ENCODE results near the gene FBXL12. TPM values are rescaled to one million over a fixed set of nuclear protein-coding genes. Genes with fewer than 3 reads are reported as not detected.
"Not testable (repeated sequence)": the region's sequence is repeated elsewhere in the genome, so short reads cannot be mapped to it uniquely, and the experiment has no call there.

Gene FBXL12
- total RNA-seq, 1 donor from 2014 or later = 24.9 TPM

GRCh38 chr19:9842834-9843625 is 24.2 kb upstream of the FBXL12 start:
- intact Hi-C loops (cut with DNase I) = no loop called here
- no peak for ATAC-seq
- DNase-seq (ENCODE audit: low spot score) = no peak

DNA sequence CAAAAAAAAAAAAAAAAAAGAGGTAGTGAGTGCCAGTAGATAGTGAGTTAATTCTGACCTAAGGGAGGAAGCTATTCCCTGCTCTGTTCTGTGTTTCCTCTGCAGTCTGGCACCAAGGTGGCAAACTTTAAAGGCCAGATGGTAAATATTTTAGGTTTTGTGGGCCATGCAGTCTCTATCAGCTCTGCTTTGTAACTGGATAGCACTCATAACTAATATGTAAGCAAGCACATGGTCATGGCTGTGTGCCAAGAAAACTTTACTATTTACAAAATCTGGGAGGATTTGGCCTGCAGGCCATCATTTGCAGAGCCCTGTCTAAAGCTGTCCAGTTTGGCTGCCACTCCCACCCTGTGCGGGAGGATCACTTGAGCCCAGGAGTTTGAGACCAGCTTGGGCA is 20.5 kb upstream of the FBXL12 start:
- intact Hi-C loops (cut with DNase I) = no loop called here
- ATAC-seq (no peak), DNase-seq (ENCODE audit: low spot score) (no peak)

GRCh38 chr19:9838324-9838723 is 19.4 kb upstream of the FBXL12 start:
- intact Hi-C loops (cut with DNase I) = no loop called here
- DNase-seq (ENCODE audit: low spot score) = no peak
- no peak for ATAC-seq

- ATAC-seq (no peak), DNase-seq (ENCODE audit: low spot score) (no peak)
- intact Hi-C loops (cut with DNase I) = no loop called here
Observed at GRCh38 chr19:9836021-9836420, 17.1 kb upstream of the FBXL12 start.

DNA sequence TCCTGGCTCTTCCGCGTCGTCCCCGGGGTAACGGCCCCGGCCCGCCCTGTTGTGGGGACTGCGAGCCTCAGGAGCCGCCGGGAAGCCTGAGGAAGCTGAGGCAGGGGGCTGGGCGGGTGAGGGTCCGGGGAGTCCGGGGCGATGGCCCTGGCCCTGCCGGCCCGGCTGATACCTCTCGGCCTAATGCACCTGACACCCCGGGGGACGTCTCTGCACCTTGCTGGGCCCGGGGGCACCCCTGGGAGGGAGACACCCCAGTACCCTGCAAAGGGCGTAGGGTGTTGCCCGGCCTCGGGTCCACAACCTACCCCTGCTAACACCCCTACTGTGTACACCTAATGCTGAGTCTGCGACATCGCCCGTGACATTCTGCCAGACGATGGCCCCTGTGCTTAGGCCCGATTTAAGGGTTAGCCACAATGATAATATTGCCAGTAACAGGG is 16.6 kb upstream of the FBXL12 start:
- intact Hi-C loops (cut with DNase I) = no loop called here
- DNase-seq (ENCODE audit: low spot score) (no peak), ATAC-seq (no peak)

DNA sequence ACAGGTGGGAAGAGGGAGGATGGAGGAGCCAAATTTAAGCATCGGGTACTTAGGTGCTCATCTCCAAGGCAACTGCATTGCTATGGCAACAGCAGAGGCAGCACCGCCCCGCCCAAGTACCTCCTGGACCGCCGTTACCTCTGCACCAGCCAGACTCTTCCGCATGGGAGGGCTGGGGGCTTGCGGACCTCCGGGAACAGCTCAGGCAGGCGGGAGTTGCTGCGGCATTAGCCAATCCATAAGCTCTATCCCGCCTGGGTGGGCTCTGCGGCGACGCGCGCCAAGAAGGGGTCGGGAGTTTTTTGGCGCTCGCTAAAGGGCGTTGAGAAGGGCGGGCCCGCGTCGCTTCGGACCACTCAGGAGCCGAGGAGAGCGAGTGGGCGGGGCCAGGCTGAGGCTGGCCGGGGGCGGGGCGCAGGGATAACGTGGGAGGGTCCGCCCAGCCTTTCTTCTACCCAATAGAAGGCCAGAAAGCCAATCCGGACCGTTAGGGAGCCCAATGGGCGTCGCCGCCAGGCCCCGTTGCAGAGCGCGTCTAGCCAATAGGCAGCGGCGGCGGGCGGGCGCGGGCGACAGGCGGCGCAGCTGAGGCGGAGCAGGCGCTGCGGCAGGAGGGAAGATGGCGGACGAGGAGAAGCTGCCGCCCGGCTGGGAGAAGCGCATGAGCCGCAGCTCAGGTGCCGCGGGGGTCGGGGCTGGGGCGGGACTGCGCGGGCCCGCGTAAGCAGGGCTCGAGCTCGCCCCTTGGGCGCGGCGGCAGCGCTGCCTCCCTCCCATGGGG is 16.0 kb upstream of the FBXL12 start, which contains the start of gene PIN1:
PIN1 (plus strand) TSS at position 593 of the 781 bp plus-strand sequence; CDS start at position 620, 27 bp downstream.
- peak; percentile 99 for DNase-seq (ENCODE audit: low spot score)
- peak; percentile 100 for ATAC-seq
- intact Hi-C loops (cut with DNase I) = no loop called here

DNA sequence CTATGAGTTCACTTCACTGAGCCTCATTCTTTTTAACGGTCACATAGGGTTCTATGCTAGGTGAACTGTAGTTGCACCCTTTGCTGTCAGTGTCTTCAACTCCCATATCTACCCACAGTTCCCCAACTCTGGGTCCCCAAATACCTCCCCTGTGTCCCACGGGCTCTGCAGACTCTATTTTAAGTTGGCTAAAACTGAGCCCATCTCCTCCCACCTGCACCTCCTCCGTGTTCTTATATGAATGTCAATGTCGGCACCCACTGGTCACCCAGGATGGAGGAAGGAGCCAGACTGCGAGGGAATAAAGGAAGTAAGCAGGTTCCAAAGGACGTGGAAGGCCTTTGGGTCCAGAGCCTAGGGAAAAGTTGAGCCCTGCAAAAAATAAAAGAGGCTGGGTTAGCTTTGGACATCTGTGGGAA is 15.4 kb upstream of the FBXL12 start:
- intact Hi-C loops (cut with DNase I) = no loop called here
- ATAC-seq (no peak), DNase-seq (ENCODE audit: low spot score) (no peak)

- ATAC-seq = no peak
- no peak for DNase-seq (ENCODE audit: low spot score)
- intact Hi-C loops (cut with DNase I) = no loop called here
Observed at GRCh38 chr19:9828551-9829063, 9.7 kb upstream of the FBXL12 start.

GRCh38 chr19:9827289-9828238 is 8.7 kb upstream of the FBXL12 start, which contains the start of gene UBL5:
Gene UBL5, plus strand, starts transcription at chr19:9827918. Its CDS starts 420 bp downstream, at chr19:9828338.
- intact Hi-C loops (cut with DNase I) = no loop called here
- DNase-seq (ENCODE audit: low spot score) = peak; percentile 92
- ATAC-seq = peak; percentile 98

DNA sequence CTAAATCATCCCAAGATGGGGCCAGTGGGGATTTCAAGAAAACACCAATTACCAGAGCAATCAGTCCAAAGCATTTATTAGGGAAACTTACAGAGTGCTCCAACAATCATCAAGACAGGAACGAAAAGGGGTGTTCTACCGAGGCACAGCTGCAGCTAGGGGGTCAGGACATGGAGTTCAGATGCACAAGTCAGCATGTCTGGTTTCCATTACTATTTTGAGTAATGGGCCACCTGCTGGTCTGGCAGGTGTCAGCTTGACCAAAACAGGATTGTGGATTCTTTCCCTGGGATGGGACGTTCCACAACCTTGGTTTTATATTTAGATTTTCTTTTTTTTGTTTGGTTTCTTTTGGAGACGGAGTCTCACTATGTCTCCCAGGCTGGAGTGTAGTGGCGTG is 4.9 kb upstream of the FBXL12 start:
- intact Hi-C loops (cut with DNase I) = no loop called here
- ATAC-seq (no peak), DNase-seq (ENCODE audit: low spot score) (no peak)

- ATAC-seq; DNase-seq (ENCODE audit: low spot score): not testable (repeated sequence)
Observed at GRCh38 chr19:9820034-9820433, 1.2 kb upstream of the FBXL12 start.

DNA sequence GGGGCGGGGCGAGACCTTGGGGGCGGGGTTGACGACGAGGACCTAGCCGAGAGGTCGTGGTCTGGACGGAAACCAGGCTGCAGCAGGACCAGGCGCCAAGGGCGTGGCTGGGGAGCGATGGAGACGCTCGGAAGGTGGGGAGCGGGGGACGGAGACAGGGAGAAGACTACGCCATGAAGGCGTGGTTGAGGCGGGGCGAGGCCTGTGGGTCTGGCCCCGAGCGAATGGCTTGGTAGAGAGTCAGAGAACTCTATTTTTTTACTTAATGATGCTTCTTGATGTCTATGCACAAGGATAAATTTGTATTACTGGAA is 674 bp upstream of the FBXL12 start:
- no peak for ATAC-seq
- intact Hi-C loops (cut with DNase I) = no loop called here
- DNase-seq (ENCODE audit: low spot score) = no peak

More at GRCh38 chr19:9820034-9820433, 1.2 kb upstream of the FBXL12 start:
- intact Hi-C loops (cut with DNase I) = not testable (repeated sequence)

GRCh38 chr19:9818175-9818733 is 625 bp downstream of the FBXL12 start:
- ATAC-seq (no peak), DNase-seq (ENCODE audit: low spot score) (no peak)
- intact Hi-C loops (cut with DNase I) = no loop called here

GRCh38 chr19:9811139-9811538 is 7.7 kb downstream of the FBXL12 start:
- intact Hi-C loops (cut with DNase I) = no loop called here
- DNase-seq (ENCODE audit: low spot score) (no peak), ATAC-seq (no peak)

- ATAC-seq = no peak
- intact Hi-C loops (cut with DNase I) = no loop called here
- no peak for DNase-seq (ENCODE audit: low spot score)
Observed at GRCh38 chr19:9808855-9809824, 9.7 kb downstream of the FBXL12 start.

DNA sequence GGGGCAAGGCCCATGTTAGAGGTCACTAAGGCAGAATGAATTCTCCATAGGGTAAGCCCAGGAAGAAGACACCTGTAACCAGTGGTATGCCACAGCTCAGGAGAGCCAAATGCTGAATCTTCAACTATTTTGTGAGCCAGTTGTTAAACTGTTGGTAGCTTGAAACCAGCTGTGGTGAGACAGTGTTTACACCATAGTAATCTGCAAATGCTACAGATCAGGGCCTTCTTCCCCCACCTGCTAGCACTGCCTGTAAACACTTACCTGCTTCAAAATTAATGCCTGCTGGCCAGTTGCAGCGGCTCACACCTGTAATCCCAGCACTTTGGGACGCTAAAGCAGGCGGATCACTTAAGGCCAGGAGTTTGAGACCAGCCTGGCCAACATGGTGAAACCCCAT is 12.1 kb downstream of the FBXL12 start:
- DNase-seq (ENCODE audit: low spot score) (no peak), ATAC-seq (no peak)
- intact Hi-C loops (cut with DNase I) = no loop called here

GRCh38 chr19:9801976-9802375 is 16.9 kb downstream of the FBXL12 start:
- intact Hi-C loops (cut with DNase I) = no loop called here
- DNase-seq (ENCODE audit: low spot score) (no peak), ATAC-seq (no peak)

Data from sciatic nerve (tissue), 2 donors.